SK-N-SH (cell line): Measurements from ENCODE around the gene TFPI2. TPM values are rescaled to one million over a fixed set of nuclear protein-coding genes. Genes with fewer than 3 reads are reported as not detected.

Source experiments
- CTCF ChIA-PET: fragments of 300-600, 350-600 bp; formaldehyde crosslinking; extraction: SDS; loops from one replicate; lab custom pipeline; 2021; lab: Yijun Ruan, JAX
- POLR2A ChIA-PET: fragments of 350-600 bp; sonication (Branson Sonifier 250); formaldehyde crosslinking; extraction: SDS; loops from one replicate; lab custom pipeline; 2020; ENCODE audit warnings: antibody characterized with exemption, inconsistent platforms; lab: Yijun Ruan, JAX
- DNase-seq: peaks from one replicate; pipeline ENCODE4 v3.0.0; 2012
- H2AFZ ChIP-seq: fragments of 200-600 bp; sonication (generic); 2 replicates; pipeline ENCODE4 v1.8.1; 2016; ENCODE audit warnings: antibody characterized with exemption, mild to moderate bottlenecking, low read depth
- H3F3A ChIP-seq: fragments of 200-600 bp; sonication (generic); replicated peaks from 2 replicates; pipeline ENCODE3; 2016; ENCODE audit warnings: antibody characterized with exemption, mild to moderate bottlenecking; ENCODE audit not compliant: insufficient read depth
- H3K27ac ChIP-seq, 2 experiments: fragments of 200-500 bp in 1 of 2; fragments of 200-600 bp in 1 of 2; sonication (Bioruptor generic) in 1 of 2; sonication (generic), shearing (Covaris generic) in 1 of 2; 2 replicates each; pipeline versions ENCODE4 v1.5.1 to v1.6.1; 2014 to 2016; ENCODE audit warnings: low read depth in 2 of 2, inconsistent platforms in 1 of 2, low read length in 1 of 2, mild to moderate bottlenecking in 1 of 2, mixed read lengths in 1 of 2
- H3K27me3 ChIP-seq: fragments of 200-600 bp; sonication (generic), shearing (Covaris generic); 2 replicates; pipeline ENCODE4 v1.6.1; 2016; ENCODE audit warnings: mixed run types; ENCODE audit not compliant: insufficient read depth
- H3K36me3 ChIP-seq, 2 experiments: fragments of 200-500 bp in 1 of 2; fragments of 200-600 bp in 1 of 2; sonication (Bioruptor generic) in 1 of 2; sonication (generic) in 1 of 2; replicated peaks in 1 of 2; 2 replicates each; pipeline versions ENCODE3 to v1.5.1; 2014 to 2016; ENCODE audit warnings: low read length in 1 of 2, mild to moderate bottlenecking in 1 of 2; ENCODE audit not compliant: insufficient read depth in 2 of 2, control insufficient read depth in 1 of 2
- H3K4me1 ChIP-seq, 2 experiments: fragments of 200-500 bp in 1 of 2; fragments of 200-600 bp in 1 of 2; sonication (Bioruptor generic) in 1 of 2; sonication (generic), shearing (Covaris generic) in 1 of 2; 2 replicates each; pipeline versions ENCODE4 v1.5.1 to v1.6.1; 2014 to 2016; ENCODE audit warnings: low read depth in 1 of 2, low read length in 1 of 2, mixed run types in 1 of 2; ENCODE audit not compliant: insufficient read depth in 2 of 2, control insufficient read depth in 1 of 2
- H3K4me2 ChIP-seq: fragments of 200-600 bp; sonication (generic), shearing (Covaris generic); 2 replicates; pipeline ENCODE4 v1.6.1; 2017; ENCODE audit warnings: mixed run types
- H3K4me3 ChIP-seq, 2 experiments: fragments of 200-500 bp in 1 of 2; fragments of 200-600 bp in 1 of 2; sonication (Bioruptor generic) in 1 of 2; sonication (generic), shearing (Covaris generic) in 1 of 2; 2 replicates each; pipeline versions ENCODE4 v1.5.1 to v1.8.1; 2014 to 2016; ENCODE audit warnings: low read depth in 2 of 2, inconsistent platforms in 1 of 2, low read length in 1 of 2, mild to moderate bottlenecking in 1 of 2, mixed read lengths in 1 of 2, moderate library complexity in 1 of 2
- H3K79me2 ChIP-seq: fragments of 200-600 bp; sonication (generic); 2 replicates; pipeline ENCODE4 v1.8.1; 2017; ENCODE audit warnings: mild to moderate bottlenecking; ENCODE audit not compliant: insufficient read depth
- H3K9ac ChIP-seq: fragments of 200-600 bp; sonication (generic); 2 replicates; pipeline ENCODE4 v1.6.1; 2017; ENCODE audit warnings: mixed run types
- H3K9me2 ChIP-seq: fragments of 200-600 bp; sonication (generic); 2 replicates; pipeline ENCODE4 v1.6.1; 2017; ENCODE audit warnings: mixed run types
- H3K9me3 ChIP-seq: fragments of 200-600 bp; sonication (generic); 2 replicates; pipeline ENCODE4 v1.6.1; 2017; ENCODE audit warnings: mixed run types, mild to moderate bottlenecking, moderate library complexity
- H4K20me1 ChIP-seq: fragments of 200-600 bp; sonication (generic); 2 replicates; pipeline ENCODE4 v1.6.1; 2017; ENCODE audit warnings: mild to moderate bottlenecking, mixed run types; ENCODE audit not compliant: insufficient read depth
- ELF1 ChIP-seq: IDR thresholded peaks from 2 replicates; pipeline ENCODE4 v1.4.0; 2012
- EP300 ChIP-seq, 2 experiments: IDR thresholded peaks; 2 replicates each; pipeline versions ENCODE4 v1.4.0 to v1.6.1; 2012; ENCODE audit warnings: borderline replicate concordance in 1 of 2, low read depth in 1 of 2, low read length in 1 of 2
- FOXJ3 ChIP-seq: sonication (generic); formaldehyde crosslinking; IDR thresholded peaks from 2 replicates; pipeline ENCODE4 v1.5.1; 2020; ENCODE audit warnings: mild to moderate bottlenecking, missing genetic modification reagents
- FOXM1 ChIP-seq: IDR thresholded peaks from 2 replicates; pipeline ENCODE4 v1.4.0; 2012; ENCODE audit warnings: low read depth, mild to moderate bottlenecking
- JUND ChIP-seq: IDR thresholded peaks from 2 replicates; pipeline ENCODE4 v1.4.0; 2012
- MAX ChIP-seq: IDR thresholded peaks from 2 replicates; pipeline ENCODE4 v1.4.0; 2012; ENCODE audit warnings: low read depth
- MXI1 ChIP-seq: IDR thresholded peaks from 2 replicates; pipeline ENCODE4 v1.6.1; 2012; ENCODE audit warnings: mild to moderate bottlenecking, low read depth, low read length, improper control_type of control experiment
- RAD21 ChIP-seq: IDR thresholded peaks from 2 replicates; pipeline ENCODE4 v1.6.1; 2012; ENCODE audit warnings: mild to moderate bottlenecking, low read length
- RCOR1 ChIP-seq: fragments of 150-350 bp; IDR thresholded peaks from 2 replicates; pipeline ENCODE4 v1.6.1; 2017; ENCODE audit warnings: antibody characterized with exemption, low read length
- RXRA ChIP-seq: IDR thresholded peaks from 2 replicates; pipeline ENCODE4 v1.4.0; 2012; ENCODE audit warnings: low read depth, mild to moderate bottlenecking, borderline replicate concordance
- SIN3A ChIP-seq: IDR thresholded peaks from 2 replicates; pipeline ENCODE4 v1.6.1; 2012; ENCODE audit warnings: low read depth, mild to moderate bottlenecking, low read length, moderate library complexity, borderline replicate concordance
- SMC3 ChIP-seq: IDR thresholded peaks from 2 replicates; pipeline ENCODE4 v1.6.1; 2012; ENCODE audit warnings: low read depth, low read length, improper control_type of control experiment
- USF1 ChIP-seq: IDR thresholded peaks from 2 replicates; pipeline ENCODE4 v1.4.0; 2012; ENCODE audit warnings: low read depth, borderline replicate concordance
- ZBTB33 ChIP-seq: IDR thresholded peaks from 2 replicates; pipeline ENCODE4 v1.4.0; 2012; ENCODE audit warnings: low read depth, borderline replicate concordance
- WGBS: methylation state at CpG from one replicate; pipeline ENCODE4 v1.1.6; 2017; ENCODE audit warnings: low lambda C conversion rate; 5-methylcytosine and 5-hydroxymethylcytosine counted together
- polyA plus RNA-seq, 3 experiments: library from polyadenylated mRNA; depleted of rRNA; stranded (reverse); fragments of >200 nt; gene quantifications; 2 replicates each; pipeline ENCODE4 v1.2.3, GENCODE V29; 2012
- TF ChIP-seq, protein P1 (sequence below): IDR thresholded peaks from 2 replicates; pipeline ENCODE4 v1.6.1; 2012; ENCODE audit warnings: mild to moderate bottlenecking, low read depth, low read length, moderate library complexity
- TF ChIP-seq, protein P2 (sequence below): fragments of 150-350 bp; IDR thresholded peaks from 2 replicates; pipeline ENCODE4 v1.6.1; 2017; ENCODE audit warnings: antibody characterized with exemption, low read length, low read depth, borderline replicate concordance

The TFPI2 gene
- polyA plus RNA-seq, 1 of the 3 experiments (the other 2 are of a cell fraction), result 17.7 TPM

DNA sequence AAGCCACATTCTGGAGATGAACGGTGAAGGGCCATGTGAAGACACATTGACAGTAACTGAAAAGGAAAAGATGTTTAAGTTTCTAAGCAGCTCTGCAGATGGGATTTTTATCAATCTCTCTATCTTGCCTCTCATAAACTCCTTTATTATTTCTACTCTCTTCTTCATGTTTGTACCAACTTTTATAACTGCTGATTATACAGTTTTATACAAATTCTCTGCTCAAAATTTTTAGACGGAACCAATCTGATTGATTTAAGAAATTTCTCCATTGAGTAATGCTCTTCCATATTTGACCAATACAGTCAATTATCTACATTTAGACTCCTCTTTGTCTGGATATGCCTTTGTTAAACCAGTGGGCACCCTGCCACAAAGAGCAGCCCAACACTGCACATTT is 31.7 kb downstream of the TFPI2 start:
- Histone ChIP-seq H3F3A (no peaks in the 10 kb centered on the region), H4K20me1 (no peaks in the 10 kb centered on the region), H3K36me3 (no peaks in the 10 kb centered on the region), H3K4me3 (no peak overlapping the region), H3K9ac (no peak overlapping the region), H3K4me2 (no peak overlapping the region), H3K79me2 (no peaks in the 10 kb centered on the region), H3K4me1 (peaks cover 0 to 4% of the 10 kb centered on the region in 2 experiments; a peak in 2 of 4 replicates), H2AFZ (no peak overlapping the region), H3K27ac (no peak overlapping the region), H3K9me2 (no peaks in the 10 kb centered on the region), H3K27me3 (no peaks in the 10 kb centered on the region), H3K9me3 (no peaks in the 10 kb centered on the region)
- no peak for TF ChIP-seq RCOR1
- no peak for TF ChIP-seq SMC3
- no peak for TF ChIP-seq JUND
- TF ChIP-seq EP300 (IDR thresholded peaks at IDR 0.05; ENCODE audit: borderline replicate concordance in 1 of 2, low read depth in 1 of 2, low read length in 1 of 2), result no peak
- TF ChIP-seq ELF1, result no peak
- TF ChIP-seq RAD21, result no peak
- TF ChIP-seq, protein P1, sequence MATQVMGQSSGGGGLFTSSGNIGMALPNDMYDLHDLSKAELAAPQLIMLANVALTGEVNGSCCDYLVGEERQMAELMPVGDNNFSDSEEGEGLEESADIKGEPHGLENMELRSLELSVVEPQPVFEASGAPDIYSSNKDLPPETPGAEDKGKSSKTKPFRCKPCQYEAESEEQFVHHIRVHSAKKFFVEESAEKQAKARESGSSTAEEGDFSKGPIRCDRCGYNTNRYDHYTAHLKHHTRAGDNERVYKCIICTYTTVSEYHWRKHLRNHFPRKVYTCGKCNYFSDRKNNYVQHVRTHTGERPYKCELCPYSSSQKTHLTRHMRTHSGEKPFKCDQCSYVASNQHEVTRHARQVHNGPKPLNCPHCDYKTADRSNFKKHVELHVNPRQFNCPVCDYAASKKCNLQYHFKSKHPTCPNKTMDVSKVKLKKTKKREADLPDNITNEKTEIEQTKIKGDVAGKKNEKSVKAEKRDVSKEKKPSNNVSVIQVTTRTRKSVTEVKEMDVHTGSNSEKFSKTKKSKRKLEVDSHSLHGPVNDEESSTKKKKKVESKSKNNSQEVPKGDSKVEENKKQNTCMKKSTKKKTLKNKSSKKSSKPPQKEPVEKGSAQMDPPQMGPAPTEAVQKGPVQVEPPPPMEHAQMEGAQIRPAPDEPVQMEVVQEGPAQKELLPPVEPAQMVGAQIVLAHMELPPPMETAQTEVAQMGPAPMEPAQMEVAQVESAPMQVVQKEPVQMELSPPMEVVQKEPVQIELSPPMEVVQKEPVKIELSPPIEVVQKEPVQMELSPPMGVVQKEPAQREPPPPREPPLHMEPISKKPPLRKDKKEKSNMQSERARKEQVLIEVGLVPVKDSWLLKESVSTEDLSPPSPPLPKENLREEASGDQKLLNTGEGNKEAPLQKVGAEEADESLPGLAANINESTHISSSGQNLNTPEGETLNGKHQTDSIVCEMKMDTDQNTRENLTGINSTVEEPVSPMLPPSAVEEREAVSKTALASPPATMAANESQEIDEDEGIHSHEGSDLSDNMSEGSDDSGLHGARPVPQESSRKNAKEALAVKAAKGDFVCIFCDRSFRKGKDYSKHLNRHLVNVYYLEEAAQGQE, result no peak
- no peak for TF ChIP-seq USF1
- TF ChIP-seq, protein P2, sequence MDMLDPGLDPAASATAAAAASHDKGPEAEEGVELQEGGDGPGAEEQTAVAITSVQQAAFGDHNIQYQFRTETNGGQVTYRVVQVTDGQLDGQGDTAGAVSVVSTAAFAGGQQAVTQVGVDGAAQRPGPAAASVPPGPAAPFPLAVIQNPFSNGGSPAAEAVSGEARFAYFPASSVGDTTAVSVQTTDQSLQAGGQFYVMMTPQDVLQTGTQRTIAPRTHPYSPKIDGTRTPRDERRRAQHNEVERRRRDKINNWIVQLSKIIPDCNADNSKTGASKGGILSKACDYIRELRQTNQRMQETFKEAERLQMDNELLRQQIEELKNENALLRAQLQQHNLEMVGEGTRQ, result no peak
- TF ChIP-seq FOXJ3 (CRISPR knock-in tag), result no peak
- TF ChIP-seq ZBTB33, result no peak
- TF ChIP-seq SIN3A, result no peak
- no peak for TF ChIP-seq MAX
- TF ChIP-seq FOXM1, result no peak
- TF ChIP-seq RXRA, result no peak
- no peak for TF ChIP-seq MXI1
- POLR2A ChIA-PET, result no interaction called here
- CTCF ChIA-PET, result no interaction called here
- WGBS, result 81% methylated on average over 2 of the region's 2 CpGs
- DNase-seq, result no peak
